OCI-LY1 (cell line): ENCODE data around the gene ANTXR1.

Experiments
- H2AFZ ChIP-seq: fragments of 200-600 bp; sonication (generic), shearing (Covaris generic); 2 replicates; pipeline ENCODE4 v1.6.0; 2014; ENCODE audit warnings: antibody characterized with exemption, mild to moderate bottlenecking, low read length
- H3F3A ChIP-seq: fragments of 200-600 bp; sonication (generic), shearing (Covaris generic); 2 replicates; pipeline ENCODE4 v1.6.0; 2014; ENCODE audit warnings: mild to moderate bottlenecking, antibody characterized with exemption, low read length, moderate library complexity; ENCODE audit not compliant: insufficient read depth
- H3K27ac ChIP-seq: fragments of 200-600 bp; sonication (generic); 2 replicates; pipeline ENCODE4 v1.5.1; 2014; ENCODE audit warnings: low read length, mixed run types, mild to moderate bottlenecking, low read depth; ENCODE audit not compliant: poor library complexity, severe bottlenecking
- H3K27me3 ChIP-seq: fragments of 200-600 bp; sonication (generic); 2 replicates; pipeline ENCODE4 v1.6.0; 2014; ENCODE audit warnings: antibody characterized with exemption, mild to moderate bottlenecking, low read length, moderate library complexity; ENCODE audit not compliant: insufficient read depth
- H3K36me3 ChIP-seq: fragments of 200-600 bp; sonication (generic); 2 replicates; pipeline ENCODE4 v1.6.1; 2014; ENCODE audit warnings: mild to moderate bottlenecking, antibody characterized with exemption, low read length, moderate library complexity, mixed read lengths; ENCODE audit not compliant: insufficient read depth
- H3K4me1 ChIP-seq: fragments of 200-600 bp; sonication (generic); 2 replicates; pipeline ENCODE4 v1.5.1; 2014; ENCODE audit warnings: mild to moderate bottlenecking, low read length, moderate library complexity; ENCODE audit not compliant: insufficient read depth, severe bottlenecking
- H3K4me2 ChIP-seq: fragments of 200-600 bp; sonication (generic), shearing (Covaris generic); 2 replicates; pipeline ENCODE4 v1.6.1; 2014; ENCODE audit warnings: low read length
- H3K4me3 ChIP-seq: fragments of 200-600 bp; sonication (generic); 2 replicates; pipeline ENCODE4 v1.5.1; 2014; ENCODE audit warnings: low read length, low read depth, mild to moderate bottlenecking, mixed read lengths; ENCODE audit not compliant: poor library complexity, severe bottlenecking
- H3K79me2 ChIP-seq: fragments of 200-600 bp; shearing (Covaris generic); 2 replicates; pipeline ENCODE4 v1.6.1; 2016; ENCODE audit warnings: mixed run types, low read length, mixed read lengths; ENCODE audit not compliant: insufficient read depth
- H3K9ac ChIP-seq: fragments of 200-600 bp; sonication (generic), shearing (Covaris generic); 2 replicates; pipeline ENCODE4 v1.6.1; 2014; ENCODE audit warnings: mild to moderate bottlenecking, low read length, mixed read lengths
- H3K9me2 ChIP-seq: fragments of 200-600 bp; sonication (generic), shearing (Covaris generic); 2 replicates; pipeline ENCODE4 v1.6.1; 2014; ENCODE audit warnings: low read depth, mild to moderate bottlenecking, low read length, mixed read lengths
- H3K9me3 ChIP-seq: fragments of 200-600 bp; shearing (Covaris generic); 2 replicates; pipeline ENCODE4 v1.6.1; 2014; ENCODE audit warnings: low read length, mixed read lengths
- H4K20me1 ChIP-seq: fragments of 200-600 bp; sonication (generic), shearing (Covaris generic); 2 replicates; pipeline ENCODE4 v1.6.0; 2016; ENCODE audit warnings: mild to moderate bottlenecking, low read length; ENCODE audit not compliant: insufficient read depth
- CTCF ChIP-seq: fragments of 200-600 bp; sonication (generic), shearing (Covaris generic); IDR thresholded peaks from 2 replicates; pipeline ENCODE4 v1.5.1; 2017; ENCODE audit warnings: mild to moderate bottlenecking, antibody characterized with exemption, low read length, moderate library complexity, mixed read lengths
- EZH2 ChIP-seq: fragments of 200-600 bp; sonication (generic), shearing (Covaris generic); IDR thresholded peaks from 2 replicates; pipeline ENCODE4 v1.8.0; 2017; ENCODE audit warnings: borderline replicate concordance, mixed run types, mild to moderate bottlenecking, antibody characterized with exemption, low read length, moderate library complexity, mixed read lengths

The ANTXR1 gene

GRCh38 chr2:69241093-69241492 is 228.1 kb downstream of the ANTXR1 start:
- Histone ChIP-seq H3K27me3 (no peaks in the 10 kb centered on the region), H3K27ac (no peak overlapping the region), H3K9me2 (no peaks in the 10 kb centered on the region), H3K4me1 (no peaks in the 10 kb centered on the region), H3K9me3 (no peaks in the 10 kb centered on the region), H4K20me1 (no peaks in the 10 kb centered on the region), H3F3A (no peaks in the 10 kb centered on the region), H3K9ac (no peak overlapping the region), H3K79me2 (no peaks in the 10 kb centered on the region), H2AFZ (no peak overlapping the region), H3K4me3 (no peak overlapping the region), H3K36me3 (no peaks in the 10 kb centered on the region), H3K4me2 (no peak overlapping the region)
- TF ChIP-seq CTCF (no peak), EZH2 (no peak)

GRCh38 chr2:69241664-69242514 is 228.9 kb downstream of the ANTXR1 start:
- Histone ChIP-seq H3K9me3 (no peaks in the 10 kb centered on the region), H3K4me1 (no peaks in the 10 kb centered on the region), H3K4me3 (no peak overlapping the region), H2AFZ (no peak overlapping the region), H3K36me3 (no peaks in the 10 kb centered on the region), H3K9me2 (no peaks in the 10 kb centered on the region), H3K4me2 (no peak overlapping the region), H4K20me1 (no peaks in the 10 kb centered on the region), H3K27ac (no peak overlapping the region), H3K79me2 (no peaks in the 10 kb centered on the region), H3F3A (no peaks in the 10 kb centered on the region), H3K27me3 (no peaks in the 10 kb centered on the region), H3K9ac (no peak overlapping the region)
- TF ChIP-seq CTCF = no peak
- TF ChIP-seq EZH2 = no peak

GRCh38 chr2:69242651-69243051 is 229.7 kb downstream of the ANTXR1 start:
- no peaks in the 10 kb centered on the region for H3K79me2 ChIP-seq
- H3K27ac ChIP-seq = no peak overlapping the region
- no peaks in the 10 kb centered on the region for H3K36me3 ChIP-seq
- H2AFZ ChIP-seq = no peak overlapping the region
- no peak overlapping the region for H3K4me3 ChIP-seq
- H3K4me1 ChIP-seq = no peaks in the 10 kb centered on the region
- no peaks in the 10 kb centered on the region for H3F3A ChIP-seq
- no peaks in the 10 kb centered on the region for H4K20me1 ChIP-seq
- peaks cover 1% of the 10 kb centered on the region; the same call in 1 of the 2 replicates for H3K27me3 ChIP-seq
- H3K9ac ChIP-seq = no peak overlapping the region
- H3K9me2 ChIP-seq = no peaks in the 10 kb centered on the region
- TF ChIP-seq EZH2 (no peak), CTCF (no peak)
- no peak overlapping the region for H3K4me2 ChIP-seq
- no peaks in the 10 kb centered on the region for H3K9me3 ChIP-seq
